SK-N-SH (cell line): ENCODE data around the gene PTPN23. TPM values are rescaled to one million over a fixed set of nuclear protein-coding genes. Genes with fewer than 3 reads are reported as not detected.

Source experiments
- CTCF ChIA-PET: fragments of 300-600, 350-600 bp; formaldehyde crosslinking; extraction: SDS; loops from one replicate; lab custom pipeline; 2021; lab: Yijun Ruan, JAX
- POLR2A ChIA-PET: fragments of 350-600 bp; sonication (Branson Sonifier 250); formaldehyde crosslinking; extraction: SDS; loops from one replicate; lab custom pipeline; 2020; ENCODE audit warnings: antibody characterized with exemption, inconsistent platforms; lab: Yijun Ruan, JAX
- DNase-seq: peaks from one replicate; pipeline ENCODE4 v3.0.0; 2012
- H2AFZ ChIP-seq: fragments of 200-600 bp; sonication (generic); 2 replicates; pipeline ENCODE4 v1.8.1; 2016; ENCODE audit warnings: antibody characterized with exemption, mild to moderate bottlenecking, low read depth
- H3F3A ChIP-seq: fragments of 200-600 bp; sonication (generic); replicated peaks from 2 replicates; pipeline ENCODE3; 2016; ENCODE audit warnings: antibody characterized with exemption, mild to moderate bottlenecking; ENCODE audit not compliant: insufficient read depth
- H3K27ac ChIP-seq, 2 experiments: fragments of 200-500 bp in 1 of 2; fragments of 200-600 bp in 1 of 2; sonication (Bioruptor generic) in 1 of 2; sonication (generic), shearing (Covaris generic) in 1 of 2; 2 replicates each; pipeline versions ENCODE4 v1.5.1 to v1.6.1; 2014 to 2016; ENCODE audit warnings: low read depth in 2 of 2, inconsistent platforms in 1 of 2, low read length in 1 of 2, mild to moderate bottlenecking in 1 of 2, mixed read lengths in 1 of 2
- H3K27me3 ChIP-seq: fragments of 200-600 bp; sonication (generic), shearing (Covaris generic); 2 replicates; pipeline ENCODE4 v1.6.1; 2016; ENCODE audit warnings: mixed run types; ENCODE audit not compliant: insufficient read depth
- H3K36me3 ChIP-seq, 2 experiments: fragments of 200-500 bp in 1 of 2; fragments of 200-600 bp in 1 of 2; sonication (Bioruptor generic) in 1 of 2; sonication (generic) in 1 of 2; replicated peaks in 1 of 2; 2 replicates each; pipeline versions ENCODE3 to v1.5.1; 2014 to 2016; ENCODE audit warnings: low read length in 1 of 2, mild to moderate bottlenecking in 1 of 2; ENCODE audit not compliant: insufficient read depth in 2 of 2, control insufficient read depth in 1 of 2
- H3K4me1 ChIP-seq, 2 experiments: fragments of 200-500 bp in 1 of 2; fragments of 200-600 bp in 1 of 2; sonication (Bioruptor generic) in 1 of 2; sonication (generic), shearing (Covaris generic) in 1 of 2; 2 replicates each; pipeline versions ENCODE4 v1.5.1 to v1.6.1; 2014 to 2016; ENCODE audit warnings: low read depth in 1 of 2, low read length in 1 of 2, mixed run types in 1 of 2; ENCODE audit not compliant: insufficient read depth in 2 of 2, control insufficient read depth in 1 of 2
- H3K4me2 ChIP-seq: fragments of 200-600 bp; sonication (generic), shearing (Covaris generic); 2 replicates; pipeline ENCODE4 v1.6.1; 2017; ENCODE audit warnings: mixed run types
- H3K4me3 ChIP-seq, 2 experiments: fragments of 200-500 bp in 1 of 2; fragments of 200-600 bp in 1 of 2; sonication (Bioruptor generic) in 1 of 2; sonication (generic), shearing (Covaris generic) in 1 of 2; 2 replicates each; pipeline versions ENCODE4 v1.5.1 to v1.8.1; 2014 to 2016; ENCODE audit warnings: low read depth in 2 of 2, inconsistent platforms in 1 of 2, low read length in 1 of 2, mild to moderate bottlenecking in 1 of 2, mixed read lengths in 1 of 2, moderate library complexity in 1 of 2
- H3K79me2 ChIP-seq: fragments of 200-600 bp; sonication (generic); 2 replicates; pipeline ENCODE4 v1.8.1; 2017; ENCODE audit warnings: mild to moderate bottlenecking; ENCODE audit not compliant: insufficient read depth
- H3K9ac ChIP-seq: fragments of 200-600 bp; sonication (generic); 2 replicates; pipeline ENCODE4 v1.6.1; 2017; ENCODE audit warnings: mixed run types
- H3K9me2 ChIP-seq: fragments of 200-600 bp; sonication (generic); 2 replicates; pipeline ENCODE4 v1.6.1; 2017; ENCODE audit warnings: mixed run types
- H3K9me3 ChIP-seq: fragments of 200-600 bp; sonication (generic); 2 replicates; pipeline ENCODE4 v1.6.1; 2017; ENCODE audit warnings: mixed run types, mild to moderate bottlenecking, moderate library complexity
- H4K20me1 ChIP-seq: fragments of 200-600 bp; sonication (generic); 2 replicates; pipeline ENCODE4 v1.6.1; 2017; ENCODE audit warnings: mild to moderate bottlenecking, mixed run types; ENCODE audit not compliant: insufficient read depth
- CHD2 ChIP-seq: fragments of 150-350 bp; IDR thresholded peaks from 2 replicates; pipeline ENCODE4 v1.6.1; 2018; ENCODE audit warnings: low read length; ENCODE audit not compliant: partially characterized antibody
- ELF1 ChIP-seq: IDR thresholded peaks from 2 replicates; pipeline ENCODE4 v1.4.0; 2012
- EZH2phosphoT487 ChIP-seq: fragments of 200-600 bp; sonication (generic); IDR thresholded peaks from 2 replicates; pipeline ENCODE4 v1.6.1; 2017; ENCODE audit warnings: low read depth, mixed run types, mild to moderate bottlenecking, antibody characterized with exemption, moderate library complexity, borderline replicate concordance
- FOSL2 ChIP-seq: IDR thresholded peaks from 2 replicates; pipeline ENCODE4 v1.4.0; 2012; ENCODE audit warnings: low read depth, mild to moderate bottlenecking, moderate library complexity, borderline replicate concordance
- FOXJ3 ChIP-seq: sonication (generic); formaldehyde crosslinking; IDR thresholded peaks from 2 replicates; pipeline ENCODE4 v1.5.1; 2020; ENCODE audit warnings: mild to moderate bottlenecking, missing genetic modification reagents
- FOXM1 ChIP-seq: IDR thresholded peaks from 2 replicates; pipeline ENCODE4 v1.4.0; 2012; ENCODE audit warnings: low read depth, mild to moderate bottlenecking
- GABPA ChIP-seq: IDR thresholded peaks from 2 replicates; pipeline ENCODE4 v1.4.0; 2012; ENCODE audit warnings: low read depth, mild to moderate bottlenecking
- IRF3 ChIP-seq: fragments of 150-350 bp; IDR thresholded peaks from 2 replicates; pipeline ENCODE4 v1.6.1; 2016; ENCODE audit warnings: mild to moderate bottlenecking, low read depth, low read length
- JUND ChIP-seq: IDR thresholded peaks from 2 replicates; pipeline ENCODE4 v1.4.0; 2012
- NRF1 ChIP-seq: IDR thresholded peaks from 2 replicates; pipeline ENCODE4 v1.6.1; 2012; ENCODE audit warnings: low read depth, mild to moderate bottlenecking, low read length
- RAD21 ChIP-seq: IDR thresholded peaks from 2 replicates; pipeline ENCODE4 v1.6.1; 2012; ENCODE audit warnings: mild to moderate bottlenecking, low read length
- RCOR1 ChIP-seq: fragments of 150-350 bp; IDR thresholded peaks from 2 replicates; pipeline ENCODE4 v1.6.1; 2017; ENCODE audit warnings: antibody characterized with exemption, low read length
- SIN3A ChIP-seq: IDR thresholded peaks from 2 replicates; pipeline ENCODE4 v1.6.1; 2012; ENCODE audit warnings: low read depth, mild to moderate bottlenecking, low read length, moderate library complexity, borderline replicate concordance
- SMC3 ChIP-seq: IDR thresholded peaks from 2 replicates; pipeline ENCODE4 v1.6.1; 2012; ENCODE audit warnings: low read depth, low read length, improper control_type of control experiment
- TAF1 ChIP-seq: IDR thresholded peaks from 2 replicates; pipeline ENCODE4 v1.6.1; 2012; ENCODE audit warnings: low read depth, mild to moderate bottlenecking, low read length, moderate library complexity, borderline replicate concordance
- USF1 ChIP-seq: IDR thresholded peaks from 2 replicates; pipeline ENCODE4 v1.4.0; 2012; ENCODE audit warnings: low read depth, borderline replicate concordance
- YY1 ChIP-seq: IDR thresholded peaks from 2 replicates; pipeline ENCODE4 v1.4.0; 2012; ENCODE audit warnings: low read depth, mild to moderate bottlenecking
- ZBTB33 ChIP-seq: IDR thresholded peaks from 2 replicates; pipeline ENCODE4 v1.4.0; 2012; ENCODE audit warnings: low read depth, borderline replicate concordance
- WGBS: methylation state at CpG from one replicate; pipeline ENCODE4 v1.1.6; 2017; ENCODE audit warnings: low lambda C conversion rate; 5-methylcytosine and 5-hydroxymethylcytosine counted together
- polyA plus RNA-seq, 3 experiments: library from polyadenylated mRNA; depleted of rRNA; stranded (reverse); fragments of >200 nt; gene quantifications; 2 replicates each; pipeline ENCODE4 v1.2.3, GENCODE V29; 2012

The PTPN23 gene
- polyA plus RNA-seq, 1 of the 3 experiments (the other 2 are of a cell fraction): 10.9 TPM

- no peak for TF ChIP-seq FOSL2
- TF ChIP-seq YY1: no peak
- TF ChIP-seq FOXM1: no peak
- TF ChIP-seq FOXJ3: no peak
- TF ChIP-seq JUND: no peak
- TF ChIP-seq, all 33 proteins: peak for 0
- no peak overlapping the region for H3K9ac ChIP-seq
- no peaks in the 10 kb centered on the region for H3K79me2 ChIP-seq
- H4K20me1 ChIP-seq: no peaks in the 10 kb centered on the region
- ChIA-PET POLR2A (interaction anchor here (1.7 kb wide), 1 partner anchor 12 kb away, joined by 4 read pairs; no protein-coding TSS in a partner anchor), CTCF (interaction anchor here (2.5 to 3.2 kb wide), 2 partner anchors 8 to 62 kb away, joined by 11 to 28 read pairs; partner anchors contain the start of gene SCAP)
- no peaks in the 10 kb centered on the region for H3K27me3 ChIP-seq
- peaks cover 3% of the 10 kb centered on the region for H3F3A ChIP-seq
- H3K9me3 ChIP-seq: no peaks in the 10 kb centered on the region
- whole genome bisulfite sequencing: 91% methylated on average over 3 of the region's 7 CpGs
- H3K4me3 ChIP-seq: no peak overlapping the region
- H3K36me3 ChIP-seq: peaks cover 0 to 75% of the 10 kb centered on the region in 2 experiments
- no peak overlapping the region; a peak in 1 of 4 replicates for H3K27ac ChIP-seq
- no peak overlapping the region for H2AFZ ChIP-seq
- H3K4me1 ChIP-seq: peaks cover 0 to 11% of the 10 kb centered on the region in 2 experiments; a peak in 1 of 4 replicates
- no peak for DNase-seq
- no peak overlapping the region for H3K4me2 ChIP-seq
- no peaks in the 10 kb centered on the region for H3K9me2 ChIP-seq
Observed at GRCh38 chr3:47413751-47414150, 32.9 kb downstream of the PTPN23 start.

GRCh38 chr3:47414161-47414564 is 33.3 kb downstream of the PTPN23 start:
- H3K79me2 ChIP-seq: no peaks in the 10 kb centered on the region
- H4K20me1 ChIP-seq: no peaks in the 10 kb centered on the region
- no peaks in the 10 kb centered on the region for H3K9me2 ChIP-seq
- no peak overlapping the region for H2AFZ ChIP-seq
- DNase-seq: no peak
- H3K4me3 ChIP-seq: no peak overlapping the region
- H3K9ac ChIP-seq: no peak overlapping the region
- ChIA-PET CTCF (interaction anchor here (0.6 to 2.5 kb wide), 2 partner anchors 15 to 62 kb away, joined by 3 to 11 read pairs; partner anchors contain the start of gene SCAP), POLR2A (interaction anchor here (1.7 kb wide), 1 partner anchor 12 kb away, joined by 4 read pairs; no protein-coding TSS in a partner anchor)
- 100% methylated on average over 1 of the region's 3 CpGs for WGBS
- no peak overlapping the region for H3K27ac ChIP-seq
- H3K36me3 ChIP-seq: peaks cover 0 to 75% of the 10 kb centered on the region in 2 experiments
- no peaks in the 10 kb centered on the region for H3K27me3 ChIP-seq
- H3K4me2 ChIP-seq: no peak overlapping the region
- no peaks in the 10 kb centered on the region for H3K9me3 ChIP-seq
- H3K4me1 ChIP-seq: peaks cover 0 to 11% of the 10 kb centered on the region in 2 experiments; a peak in 1 of 4 replicates
- peaks cover 3% of the 10 kb centered on the region for H3F3A ChIP-seq
- TF ChIP-seq EZH2phosphoT487 (no peak), RAD21 (no peak), SIN3A (no peak), SMC3 (no peak), TAF1 (no peak), NRF1 (no peak), USF1 (no peak), GABPA (no peak), IRF3 (no peak), RCOR1 (no peak), CHD2 (no peak), ELF1 (no peak), ZBTB33 (no peak)
